Osteocyte (in vitro differentiated cells): ENCODE measurements around the gene ZNF423. TPM values are rescaled to one million over a fixed set of nuclear protein-coding genes. Genes with fewer than 3 reads are reported as not detected.

Source experiments
- DNase-seq: peaks from one replicate; pipeline ENCODE4 v3.0.0; 2021; ENCODE audit warnings: mixed read lengths; ENCODE audit not compliant: unreplicated experiment; ENCODE audit errors: extremely low spot score
- H3K27ac Mint-ChIP-seq: one replicate; pipeline ENCODE4 v1.8.0; 2021; ENCODE audit warnings: mild to moderate bottlenecking, mixed read lengths; ENCODE audit not compliant: unreplicated experiment
- H3K27me3 Mint-ChIP-seq: one replicate; pipeline ENCODE4 v1.8.0; 2021; ENCODE audit warnings: mixed read lengths; ENCODE audit not compliant: unreplicated experiment
- H3K36me3 Mint-ChIP-seq: one replicate; pipeline ENCODE4 v1.8.0; 2021; ENCODE audit warnings: mixed read lengths; ENCODE audit not compliant: unreplicated experiment
- H3K4me1 Mint-ChIP-seq: one replicate; pipeline ENCODE4 v1.8.0; 2021; ENCODE audit warnings: mixed read lengths; ENCODE audit not compliant: unreplicated experiment
- H3K4me3 Mint-ChIP-seq: one replicate; pipeline ENCODE4 v1.8.0; 2021; ENCODE audit warnings: mild to moderate bottlenecking, moderate library complexity, mixed read lengths; ENCODE audit not compliant: unreplicated experiment
- H3K9me3 Mint-ChIP-seq: one replicate; pipeline ENCODE4 v1.8.0; 2021; ENCODE audit warnings: mixed read lengths; ENCODE audit not compliant: unreplicated experiment
- total RNA-seq: library from RNA; stranded (reverse); gene quantifications from 2 replicates; pipeline ENCODE4 v1.2.1, GENCODE V29; 2021
- TF ChIP-seq, protein P1 (sequence below): fragments of 200-600 bp; sonication (generic); IDR thresholded peaks from 2 replicates; pipeline ENCODE4 v1.5.0; 2021; ENCODE audit warnings: antibody characterized with exemption, mild to moderate bottlenecking, moderate library complexity

Gene ZNF423
- total RNA-seq, 1 donor from 2014 or later: 25.1 TPM

DNA sequence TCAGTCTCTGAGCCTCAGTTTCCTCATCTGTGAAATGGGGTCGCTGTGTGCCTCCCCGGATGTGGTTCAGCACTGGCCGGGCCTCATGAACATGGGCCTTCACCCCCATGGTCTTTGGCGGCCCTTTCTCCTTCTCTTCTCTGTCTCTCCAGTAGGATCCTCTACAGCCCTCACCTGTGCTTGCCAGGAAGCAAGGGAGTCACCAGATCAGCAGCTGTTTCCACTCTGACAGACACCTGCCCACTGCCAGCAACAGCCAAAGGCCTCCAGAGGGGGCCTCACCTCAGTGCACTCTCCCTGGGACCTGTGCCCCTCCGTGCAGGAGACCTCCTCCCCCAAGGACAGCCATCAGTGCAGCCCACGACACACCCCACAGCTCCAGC, 392.9 kb downstream of the ZNF423 start:
- TF ChIP-seq, protein P1, sequence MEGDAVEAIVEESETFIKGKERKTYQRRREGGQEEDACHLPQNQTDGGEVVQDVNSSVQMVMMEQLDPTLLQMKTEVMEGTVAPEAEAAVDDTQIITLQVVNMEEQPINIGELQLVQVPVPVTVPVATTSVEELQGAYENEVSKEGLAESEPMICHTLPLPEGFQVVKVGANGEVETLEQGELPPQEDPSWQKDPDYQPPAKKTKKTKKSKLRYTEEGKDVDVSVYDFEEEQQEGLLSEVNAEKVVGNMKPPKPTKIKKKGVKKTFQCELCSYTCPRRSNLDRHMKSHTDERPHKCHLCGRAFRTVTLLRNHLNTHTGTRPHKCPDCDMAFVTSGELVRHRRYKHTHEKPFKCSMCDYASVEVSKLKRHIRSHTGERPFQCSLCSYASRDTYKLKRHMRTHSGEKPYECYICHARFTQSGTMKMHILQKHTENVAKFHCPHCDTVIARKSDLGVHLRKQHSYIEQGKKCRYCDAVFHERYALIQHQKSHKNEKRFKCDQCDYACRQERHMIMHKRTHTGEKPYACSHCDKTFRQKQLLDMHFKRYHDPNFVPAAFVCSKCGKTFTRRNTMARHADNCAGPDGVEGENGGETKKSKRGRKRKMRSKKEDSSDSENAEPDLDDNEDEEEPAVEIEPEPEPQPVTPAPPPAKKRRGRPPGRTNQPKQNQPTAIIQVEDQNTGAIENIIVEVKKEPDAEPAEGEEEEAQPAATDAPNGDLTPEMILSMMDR: no peak
- Mint-ChIP-seq H3K9me3 (no peaks in the 10 kb centered on the region), H3K27ac (no peak overlapping the region), H3K4me3 (no peak overlapping the region), H3K4me1 (no peaks in the 10 kb centered on the region), H3K36me3 (no peaks in the 10 kb centered on the region), H3K27me3 (peaks cover 35% of the 10 kb centered on the region)
- DNase-seq: peak; percentile 65

DNA sequence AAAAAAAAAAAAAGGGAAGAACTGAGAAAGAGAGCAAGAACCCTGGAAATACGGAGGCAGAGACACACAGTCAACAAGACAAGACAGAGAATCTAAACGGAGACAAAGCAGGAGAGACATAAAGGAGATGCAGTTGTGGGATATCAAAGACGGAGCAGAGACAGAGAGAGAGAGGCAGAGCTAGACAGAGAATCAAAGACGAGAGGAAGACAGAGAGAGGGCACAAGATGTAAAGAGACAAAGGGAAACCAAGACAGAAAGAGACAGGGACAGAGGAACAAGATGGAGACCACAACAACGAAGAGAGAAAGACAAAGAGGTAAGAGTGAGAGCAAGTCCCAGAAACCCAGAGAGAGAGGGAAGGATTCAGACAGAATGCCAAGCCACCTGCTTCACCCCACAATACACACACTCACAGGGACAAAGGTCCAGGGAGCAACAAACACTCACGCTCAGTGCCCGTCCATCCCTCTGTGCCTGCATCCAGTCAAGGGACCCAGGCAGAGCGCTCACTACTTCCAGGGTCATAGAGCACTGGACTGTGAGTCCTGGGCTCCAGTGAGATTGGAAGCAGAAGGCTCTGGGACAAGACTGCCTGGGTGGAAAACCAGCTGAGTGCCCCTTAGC, 393.4 kb downstream of the ZNF423 start:
- Mint-ChIP-seq H3K4me1 (no peaks in the 10 kb centered on the region), H3K36me3 (no peaks in the 10 kb centered on the region), H3K27me3 (peaks cover 35% of the 10 kb centered on the region), H3K27ac (no peak overlapping the region), H3K9me3 (no peaks in the 10 kb centered on the region), H3K4me3 (no peak overlapping the region)
- no peak for DNase-seq
- TF ChIP-seq, protein P1: no peak

DNA sequence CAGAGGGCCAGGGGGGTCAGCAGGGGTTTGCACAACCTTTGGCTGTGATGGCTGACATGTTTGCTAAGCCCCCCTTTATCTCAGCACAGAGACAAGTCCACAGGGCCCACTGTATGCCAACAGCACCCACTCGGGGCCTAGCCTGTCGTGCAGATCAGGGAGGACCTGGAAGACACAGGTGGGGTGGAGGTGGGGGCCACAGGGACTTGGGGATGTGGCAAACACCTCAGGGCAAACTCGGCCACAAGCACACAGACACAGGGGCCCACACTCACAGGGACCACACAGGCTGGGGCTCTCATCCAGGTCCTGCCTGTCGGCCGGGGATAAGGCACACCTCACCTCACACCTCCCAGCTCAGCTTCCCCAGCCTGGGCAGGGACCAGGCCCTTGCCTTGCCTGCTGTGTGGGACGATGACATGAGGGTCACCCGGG, 394.4 kb downstream of the ZNF423 start:
- peak; percentile 72 for DNase-seq
- no peaks in the 10 kb centered on the region for H3K4me1 Mint-ChIP-seq
- peaks cover 33% of the 10 kb centered on the region for H3K27me3 Mint-ChIP-seq
- H3K4me3 Mint-ChIP-seq: no peak overlapping the region
- no peak overlapping the region for H3K27ac Mint-ChIP-seq
- TF ChIP-seq, protein P1: no peak
- no peaks in the 10 kb centered on the region for H3K9me3 Mint-ChIP-seq
- no peaks in the 10 kb centered on the region for H3K36me3 Mint-ChIP-seq

DNA sequence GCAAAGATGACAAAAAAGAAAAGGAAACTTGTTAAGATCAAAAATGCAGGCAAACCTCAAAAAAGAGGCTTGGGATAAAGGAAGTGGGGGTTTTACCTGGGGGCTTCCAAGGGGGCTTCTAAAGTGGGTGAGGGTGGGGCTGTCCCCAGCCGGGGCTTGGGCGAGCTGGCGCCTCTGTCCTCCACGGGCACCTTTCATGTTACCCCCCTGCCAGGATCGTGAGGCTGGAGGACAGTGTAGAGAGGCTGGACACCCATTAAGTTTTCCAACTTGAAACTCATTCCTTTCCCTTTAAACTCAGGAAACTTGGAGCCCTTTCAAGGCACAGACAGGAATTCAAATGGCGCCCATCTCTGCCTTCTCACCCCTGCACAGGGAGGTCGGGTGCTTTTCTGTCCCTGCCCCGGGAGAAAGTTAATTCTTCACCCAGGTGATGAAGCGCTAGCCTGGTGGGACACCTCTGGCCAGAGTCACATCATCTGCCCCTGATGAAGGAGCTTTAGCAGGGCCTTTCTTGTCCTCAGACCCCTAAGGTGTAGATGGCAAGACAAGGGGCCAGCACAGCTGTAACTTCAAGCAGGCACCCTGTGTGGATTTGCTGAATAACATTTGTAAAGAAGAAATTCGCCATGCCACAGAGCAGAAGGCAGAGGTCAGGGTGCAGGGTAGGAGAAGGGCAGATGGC, 395.0 kb downstream of the ZNF423 start:
- Mint-ChIP-seq H3K4me1 (no peaks in the 10 kb centered on the region), H3K4me3 (no peak overlapping the region), H3K9me3 (no peaks in the 10 kb centered on the region), H3K27ac (no peak overlapping the region), H3K36me3 (no peaks in the 10 kb centered on the region), H3K27me3 (peaks cover 27% of the 10 kb centered on the region)
- TF ChIP-seq, protein P1: no peak
- DNase-seq: no peak

DNA sequence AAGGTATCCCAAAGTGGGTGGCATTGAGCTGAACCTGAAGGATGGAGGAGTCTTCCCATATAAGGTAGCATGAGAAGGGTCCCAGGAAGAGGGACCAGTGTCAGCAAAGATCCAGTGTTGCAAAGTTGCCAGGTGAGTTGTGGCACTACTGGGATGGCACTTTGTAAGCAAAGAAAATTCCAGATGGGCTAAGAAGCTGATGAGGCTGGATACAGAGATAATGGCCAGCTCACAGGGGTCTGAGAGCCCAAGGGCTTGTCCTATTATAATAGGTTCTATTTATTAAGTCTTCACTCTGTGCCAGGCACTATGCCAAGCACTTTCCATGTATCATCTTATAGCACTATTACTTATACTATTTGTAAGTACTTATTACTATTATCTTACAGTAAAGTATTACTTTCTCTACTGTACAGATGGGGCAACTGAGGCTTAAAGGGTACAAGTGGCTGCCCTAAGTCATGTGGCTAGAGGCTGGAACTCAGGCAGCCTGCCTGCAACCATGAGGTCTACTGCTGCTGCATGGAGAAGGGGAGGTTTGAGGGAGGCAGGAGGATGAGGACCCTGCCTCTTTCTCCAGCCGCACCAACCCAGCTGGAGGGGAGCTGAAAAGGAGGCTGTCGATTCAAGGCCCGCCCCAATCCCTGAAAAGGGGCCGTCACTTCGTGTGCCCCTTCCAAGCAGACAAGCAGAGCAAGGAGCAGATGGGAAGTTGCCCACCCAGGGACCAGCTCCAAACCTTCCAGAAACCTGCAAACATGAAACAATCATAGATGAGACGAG, 395.8 kb downstream of the ZNF423 start:
- TF ChIP-seq, protein P1: no peak

More for the DNA sequence above, 395.8 kb downstream of the ZNF423 start:
- no peak overlapping the region for H3K4me3 Mint-ChIP-seq
- peak; percentile 76 for DNase-seq
- no peaks in the 10 kb centered on the region for H3K36me3 Mint-ChIP-seq
- H3K27me3 Mint-ChIP-seq: peaks cover 19% of the 10 kb centered on the region
- no peaks in the 10 kb centered on the region for H3K4me1 Mint-ChIP-seq
- no peak overlapping the region for H3K27ac Mint-ChIP-seq
- no peaks in the 10 kb centered on the region for H3K9me3 Mint-ChIP-seq
